ENCODE data around the gene TMEM240.
"Not testable (repeated sequence)": the region's sequence is repeated elsewhere in the genome, so short reads cannot be mapped to it uniquely, and the experiment has no call there.

TMEM240 gene

GRCh38 chr1:1489861-1490260, 50.6 kb downstream of the TMEM240 start:
- DNase-seq: no peak

DNA sequence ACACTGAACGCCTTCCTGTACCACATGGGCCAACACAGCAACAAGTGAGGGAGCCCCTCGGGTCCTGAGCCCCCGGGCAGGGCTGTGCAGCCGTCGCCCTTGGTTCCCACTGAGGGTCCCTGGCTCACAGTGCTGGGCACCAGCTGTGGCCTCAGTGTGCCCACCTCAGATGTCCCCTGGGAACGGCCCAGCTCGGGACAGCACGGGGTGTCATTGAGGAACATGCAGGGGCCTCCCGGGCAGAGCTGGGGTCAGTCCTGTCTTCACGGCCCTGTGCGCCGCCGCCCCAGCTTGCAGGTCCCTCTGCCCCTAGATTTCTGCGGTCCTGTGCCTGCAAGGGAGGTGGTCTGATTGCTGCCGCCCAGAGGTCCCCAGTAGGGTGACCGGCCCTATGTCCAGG, 51.2 kb downstream of the TMEM240 start:
- DNase-seq: no peak

- DNase-seq: no peak
Observed at GRCh38 chr1:1487701-1488100, 52.7 kb downstream of the TMEM240 start.

- DNase-seq: not testable (repeated sequence)
Observed at GRCh38 chr1:1485755-1486317, 54.6 kb downstream of the TMEM240 start.

DNA sequence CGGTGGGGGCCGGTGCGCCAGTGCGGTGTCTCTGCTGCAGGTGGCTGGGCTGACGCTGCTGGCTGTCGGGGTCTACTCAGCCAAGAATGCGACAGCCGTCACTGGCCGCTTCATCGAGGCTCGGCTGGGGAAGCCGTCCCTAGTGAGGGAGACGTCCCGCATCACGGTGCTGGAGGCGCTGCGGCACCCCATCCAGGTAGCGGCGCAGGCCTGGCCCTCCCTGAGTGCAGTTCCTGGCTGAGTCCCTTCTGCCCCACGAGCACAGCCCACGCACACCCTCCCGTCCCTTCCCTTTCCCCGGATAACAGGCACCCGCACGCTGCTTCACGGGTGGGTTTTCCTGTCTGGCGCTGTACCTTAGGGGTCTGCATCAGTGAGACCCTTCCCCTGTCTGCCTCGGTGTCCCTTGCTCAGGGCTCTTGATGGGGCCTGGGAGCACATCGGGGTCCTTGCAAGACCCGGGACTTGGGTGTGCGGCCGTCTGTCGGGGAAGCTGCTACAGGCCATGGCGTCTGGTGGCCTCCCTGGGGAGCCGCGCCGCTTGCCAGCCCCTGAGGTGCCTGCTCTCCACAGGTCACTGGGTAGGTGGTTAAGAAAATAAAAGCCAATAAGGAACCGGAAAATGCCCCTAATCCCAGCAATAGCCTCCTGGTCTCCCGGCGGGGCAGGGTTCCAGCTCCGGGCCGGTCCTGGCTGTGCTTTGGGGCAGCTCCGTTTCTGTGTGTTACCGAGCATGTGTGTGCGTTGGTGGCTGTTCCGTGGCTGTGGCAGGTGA, 55.3 kb downstream of the TMEM240 start:
- DNase-seq: not testable (repeated sequence)

Measured in activated CD4-positive, alpha-beta T cell treated with anti-CD3 and anti-CD28 coated beads for 1 hour (primary cell).